H9 (cell line): ENCODE results near the gene OR8D1. TPM values are rescaled to one million over a fixed set of nuclear protein-coding genes. Genes with fewer than 3 reads are reported as not detected.

ENCODE experiments used
- DNase-seq: peaks from one replicate; pipeline ENCODE4 v3.0.0-alpha.2; 2017
- H2AFZ ChIP-seq: one replicate; pipeline ENCODE4 v1.6.1; 2013; ENCODE audit warnings: mild to moderate bottlenecking, low read length, control low read depth, moderate library complexity
- H2AK5ac ChIP-seq: 2 replicates; pipeline ENCODE4 v1.6.1; 2013; ENCODE audit warnings: low read length, control low read depth, mixed read lengths; ENCODE audit not compliant: insufficient read length
- H2BK120ac ChIP-seq: one replicate; pipeline ENCODE4 v1.6.1; 2013; ENCODE audit warnings: low read depth, mild to moderate bottlenecking, low read length, control low read depth, inconsistent platforms; ENCODE audit not compliant: poor library complexity, severe bottlenecking
- H2BK12ac ChIP-seq: 2 replicates; pipeline ENCODE4 v1.6.1; 2013; ENCODE audit warnings: low read length, control low read depth, mixed read lengths, low read depth; ENCODE audit not compliant: insufficient read length
- H2BK15ac ChIP-seq: 2 replicates; pipeline ENCODE4 v1.6.1; 2013; ENCODE audit warnings: low read depth, low read length, control low read depth
- H2BK20ac ChIP-seq: one replicate; pipeline ENCODE4 v1.6.1; 2013; ENCODE audit warnings: low read depth, mild to moderate bottlenecking, low read length, control low read depth, inconsistent platforms; ENCODE audit not compliant: poor library complexity, severe bottlenecking
- H2BK5ac ChIP-seq: 2 replicates; pipeline ENCODE4 v1.6.1; 2013; ENCODE audit warnings: low read length, control low read depth, mixed read lengths; ENCODE audit not compliant: insufficient read length
- H3K14ac ChIP-seq: 2 replicates; pipeline ENCODE4 v1.6.1; 2013; ENCODE audit warnings: low read length, control low read depth; ENCODE audit not compliant: insufficient read depth
- H3K18ac ChIP-seq: 2 replicates; pipeline ENCODE4 v1.6.1; 2013; ENCODE audit warnings: low read depth, mild to moderate bottlenecking, mixed read lengths, low read length, control low read depth; ENCODE audit not compliant: insufficient read length
- H3K23ac ChIP-seq: 2 replicates; pipeline ENCODE4 v1.6.1; 2013; ENCODE audit warnings: low read length, control low read depth, mixed read lengths, low read depth; ENCODE audit not compliant: insufficient read length
- H3K23me2 ChIP-seq: 2 replicates; pipeline ENCODE4 v1.6.1; 2013; ENCODE audit warnings: low read depth, mild to moderate bottlenecking, mixed read lengths, low read length, control low read depth; ENCODE audit not compliant: insufficient read length, poor library complexity, severe bottlenecking
- H3K27ac ChIP-seq: 2 replicates; pipeline ENCODE4 v1.5.1; 2013; ENCODE audit warnings: low read length, control low read depth, mixed read lengths, low read depth; ENCODE audit not compliant: insufficient read length
- H3K27me3 ChIP-seq: 2 replicates; pipeline ENCODE4 v1.6.1; 2013; ENCODE audit warnings: low read length, control low read depth, inconsistent platforms; ENCODE audit not compliant: insufficient read depth
- H3K4ac ChIP-seq: 2 replicates; pipeline ENCODE4 v1.6.1; 2013; ENCODE audit warnings: low read depth, mild to moderate bottlenecking, control low read depth, inconsistent platforms, low read length, moderate library complexity
- H3K4me1 ChIP-seq: 2 replicates; pipeline ENCODE4 v1.6.1; 2013; ENCODE audit warnings: low read length, control low read depth, inconsistent platforms; ENCODE audit not compliant: insufficient read depth
- H3K4me2 ChIP-seq: 2 replicates; pipeline ENCODE4 v1.6.1; 2013; ENCODE audit warnings: low read length, control low read depth, mixed read lengths; ENCODE audit not compliant: insufficient read length, insufficient read depth
- H3K56ac ChIP-seq: 2 replicates; pipeline ENCODE4 v1.6.1; 2013; ENCODE audit warnings: low read depth, mild to moderate bottlenecking, mixed read lengths, low read length, control low read depth; ENCODE audit not compliant: insufficient read length
- H3K79me1 ChIP-seq: 2 replicates; pipeline ENCODE4 v1.6.1; 2013; ENCODE audit warnings: low read depth, mild to moderate bottlenecking, moderate library complexity, low read length, control low read depth, inconsistent platforms; ENCODE audit not compliant: insufficient read depth, poor library complexity, severe bottlenecking
- H3K79me2 ChIP-seq: 2 replicates; pipeline ENCODE4 v1.6.1; 2013; ENCODE audit warnings: low read length, control low read depth, inconsistent platforms; ENCODE audit not compliant: insufficient read depth
- H3K9ac ChIP-seq: 2 replicates; pipeline ENCODE4 v1.6.1; 2013; ENCODE audit warnings: low read length, control low read depth, mixed read lengths; ENCODE audit not compliant: insufficient read length; ENCODE audit errors: extremely low read depth
- H3K9me3 ChIP-seq: one replicate; pipeline ENCODE4 v1.6.1; 2013; ENCODE audit warnings: low read depth, low read length, inconsistent platforms; ENCODE audit not compliant: control insufficient read depth
- H3T11ph ChIP-seq: one replicate; pipeline ENCODE4 v1.6.1; 2013; ENCODE audit warnings: mild to moderate bottlenecking, low read length, control low read depth, inconsistent platforms
- H4K20me1 ChIP-seq: one replicate; pipeline ENCODE4 v1.6.1; 2013; ENCODE audit not compliant: control insufficient read depth, insufficient read length, insufficient read depth
- H4K5ac ChIP-seq: 2 replicates; pipeline ENCODE4 v1.6.1; 2013; ENCODE audit warnings: low read depth, mild to moderate bottlenecking, mixed read lengths, low read length, control low read depth; ENCODE audit not compliant: insufficient read length
- H4K8ac ChIP-seq: replicated peaks from 2 replicates; pipeline ENCODE4 v1.6.1; 2013; ENCODE audit warnings: low read length, control low read depth, mixed read lengths, low read depth; ENCODE audit not compliant: insufficient read length
- H4K91ac ChIP-seq: 2 replicates; pipeline ENCODE4 v1.6.1; 2013; ENCODE audit warnings: low read depth, mild to moderate bottlenecking, moderate library complexity, mixed read lengths, low read length, control low read depth; ENCODE audit not compliant: insufficient read length
- H3K27ac Mint-ChIP-seq, 3 experiments: 2 replicates in 2 of 3; 3 replicates in 1 of 3; pipeline ENCODE4 v1.8.0; 2020 to 2021; ENCODE audit warnings: mixed read lengths in 3 of 3, mild to moderate bottlenecking in 1 of 3, moderate library complexity in 1 of 3
- H3K27me3 Mint-ChIP-seq: 2 replicates; pipeline ENCODE4 v1.8.0; 2021; ENCODE audit warnings: low read depth, mild to moderate bottlenecking, moderate library complexity, mixed read lengths
- H3K36me3 Mint-ChIP-seq, 3 experiments: 2 replicates in 2 of 3; 3 replicates in 1 of 3; pipeline ENCODE4 v1.8.0; 2020 to 2021; ENCODE audit warnings: low read depth in 3 of 3, mixed read lengths in 3 of 3; ENCODE audit not compliant: insufficient read depth in 1 of 3
- H3K4me1 Mint-ChIP-seq, 2 experiments: 2 replicates each; pipeline ENCODE4 v1.8.0; 2020; ENCODE audit warnings: mixed read lengths in 2 of 2
- H3K4me3 Mint-ChIP-seq, 2 experiments: 2 replicates in 1 of 2; 3 replicates in 1 of 2; pipeline ENCODE4 v1.8.0; 2020 to 2021; ENCODE audit warnings: mild to moderate bottlenecking in 2 of 2, mixed read lengths in 2 of 2, moderate library complexity in 1 of 2
- H3K9me3 Mint-ChIP-seq, 2 experiments: 2 replicates in 1 of 2; 3 replicates in 1 of 2; pipeline ENCODE4 v1.8.0; 2020; ENCODE audit warnings: mild to moderate bottlenecking in 2 of 2, mixed read lengths in 2 of 2, moderate library complexity in 1 of 2
- WGBS: extraction: QIAGEN DNeasy Blood & Tissue Kit; methylation state at CpG from one replicate; pipeline ENCODE4 v1.1.7; 2013; ENCODE audit warnings: missing lambda C conversion rate, low lambda C conversion rate, mixed read lengths; ENCODE audit not compliant: insufficient read length; ENCODE audit errors: extremely low coverage; 5-methylcytosine and 5-hydroxymethylcytosine counted together
- long read RNA-seq: library from polyadenylated mRNA; unstranded; transcript quantifications from one replicate; pipeline ENCODE4 v2.0.0, GENCODE V29; 2020
- total RNA-seq: library from RNA; stranded (reverse); gene quantifications from 2 replicates; pipeline ENCODE4 v1.2.1, GENCODE V29; 2021
- TF ChIP-seq, protein P1 (sequence below): fragments of 200-600 bp; sonication (generic); conservative IDR thresholded peaks from 3 replicates; pipeline ENCODE4 v1.8.0; 2021; ENCODE audit warnings: antibody characterized with exemption, mild to moderate bottlenecking

The OR8D1 gene
- total RNA-seq, result not detected in 2 replicates
- long read RNA-seq, result 0 reads

DNA sequence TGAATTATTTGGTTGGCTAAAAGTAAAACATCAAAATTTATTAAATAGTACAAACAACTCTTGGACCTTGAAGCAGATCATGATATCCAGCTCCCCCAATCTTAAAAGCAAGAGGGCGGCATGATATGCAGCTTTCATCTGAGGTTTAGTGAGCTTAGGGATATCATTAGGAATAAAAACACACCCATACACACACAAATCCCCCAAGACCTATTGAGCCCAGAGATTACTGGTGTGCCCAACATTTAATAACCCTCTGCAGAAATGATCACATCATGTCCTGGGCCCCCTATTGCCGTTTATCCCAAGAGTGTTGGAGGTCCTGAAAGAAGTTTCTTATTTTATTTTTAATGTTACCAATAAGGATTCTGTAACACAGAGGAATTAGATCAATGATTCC, at the start of gene OR8D1:
Gene OR8D1 (minus strand): TSS at position 101 of the 400 bp plus-strand sequence. CDS start 3,183 bp downstream, outside the sequence.
- no peak within 1 kb of the TSS for H3K23ac ChIP-seq
- Mint-ChIP-seq H3K36me3 (no peaks in the 10 kb centered on the region), H3K4me1 (no peaks in the 10 kb centered on the region), H3K27me3 (peaks cover 3% of the 10 kb centered on the region), H3K27ac (peak within 1 kb of the TSS in 1 of 3 experiments; percentile 70; a peak in 1 of 7 replicates), H3K4me3 (no peak within 1 kb of the TSS), H3K9me3 (no peaks in the 10 kb centered on the region)
- WGBS, result no CpG with 5 or more reads among the region's 2 CpGs
- no peaks in the 10 kb centered on the region for H3K9me3 ChIP-seq
- H4K91ac ChIP-seq, result no peak within 1 kb of the TSS
- no peaks in the 10 kb centered on the region for H3K27me3 ChIP-seq
- H3K18ac ChIP-seq, result no peak within 1 kb of the TSS
- no peak for DNase-seq
- no peak within 1 kb of the TSS for H2AK5ac ChIP-seq
- H3K79me2 ChIP-seq, result no peaks in the 10 kb centered on the region
- no peak within 1 kb of the TSS for H2BK15ac ChIP-seq
- TF ChIP-seq, protein P1, sequence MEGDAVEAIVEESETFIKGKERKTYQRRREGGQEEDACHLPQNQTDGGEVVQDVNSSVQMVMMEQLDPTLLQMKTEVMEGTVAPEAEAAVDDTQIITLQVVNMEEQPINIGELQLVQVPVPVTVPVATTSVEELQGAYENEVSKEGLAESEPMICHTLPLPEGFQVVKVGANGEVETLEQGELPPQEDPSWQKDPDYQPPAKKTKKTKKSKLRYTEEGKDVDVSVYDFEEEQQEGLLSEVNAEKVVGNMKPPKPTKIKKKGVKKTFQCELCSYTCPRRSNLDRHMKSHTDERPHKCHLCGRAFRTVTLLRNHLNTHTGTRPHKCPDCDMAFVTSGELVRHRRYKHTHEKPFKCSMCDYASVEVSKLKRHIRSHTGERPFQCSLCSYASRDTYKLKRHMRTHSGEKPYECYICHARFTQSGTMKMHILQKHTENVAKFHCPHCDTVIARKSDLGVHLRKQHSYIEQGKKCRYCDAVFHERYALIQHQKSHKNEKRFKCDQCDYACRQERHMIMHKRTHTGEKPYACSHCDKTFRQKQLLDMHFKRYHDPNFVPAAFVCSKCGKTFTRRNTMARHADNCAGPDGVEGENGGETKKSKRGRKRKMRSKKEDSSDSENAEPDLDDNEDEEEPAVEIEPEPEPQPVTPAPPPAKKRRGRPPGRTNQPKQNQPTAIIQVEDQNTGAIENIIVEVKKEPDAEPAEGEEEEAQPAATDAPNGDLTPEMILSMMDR, result no peak
- no peak within 1 kb of the TSS for H2BK120ac ChIP-seq
- H3K4ac ChIP-seq, result no peak within 1 kb of the TSS
- H3K9ac ChIP-seq, result no peak within 1 kb of the TSS
- no peaks in the 10 kb centered on the region for H4K20me1 ChIP-seq
- H3K79me1 ChIP-seq, result no peaks in the 10 kb centered on the region
- no peak within 1 kb of the TSS for H2BK20ac ChIP-seq
- no peaks in the 10 kb centered on the region for H3K23me2 ChIP-seq
- H4K5ac ChIP-seq, result no peak within 1 kb of the TSS
- H3K27ac ChIP-seq, result no peak within 1 kb of the TSS
- H3K14ac ChIP-seq, result no peak within 1 kb of the TSS
- no peak within 1 kb of the TSS for H3K4me2 ChIP-seq
- no peak within 1 kb of the TSS for H3T11ph ChIP-seq
- H4K8ac ChIP-seq, result no peak within 1 kb of the TSS
- H3K4me1 ChIP-seq, result no peaks in the 10 kb centered on the region
- H2BK12ac ChIP-seq, result no peak within 1 kb of the TSS
- H3K56ac ChIP-seq, result no peak within 1 kb of the TSS
- H2AFZ ChIP-seq, result no peak within 1 kb of the TSS
- H2BK5ac ChIP-seq, result no peak within 1 kb of the TSS
